Endothelial cell of umbilical vein (primary cell): ENCODE data around the gene NPY1R. TPM values are rescaled to one million over a fixed set of nuclear protein-coding genes. Genes with fewer than 3 reads are reported as not detected.

Experiments used
- BruUV-seq: library from RNA; stranded (reverse); fragments of 400-500 nt; replicated peaks from 2 replicates; lab custom pipeline; 2021; lab: Mats Ljungman, UMichigan
- CTCF ChIA-PET: fragments of 300-600, 350-600 bp; sonication (Branson Sonifier 250); formaldehyde crosslinking; loops from one replicate; lab custom pipeline; 2021; ENCODE audit warnings: antibody characterized with exemption, inconsistent platforms; lab: Charles Lee
- POLR2A ChIA-PET: fragments of 300-600, 350-600 bp; sonication (Branson Sonifier 250); formaldehyde crosslinking; loops from one replicate; lab custom pipeline; 2021; ENCODE audit warnings: antibody characterized with exemption, inconsistent platforms; lab: Charles Lee
- DNase-seq: peaks from one replicate; pipeline ENCODE4 v3.0.0-alpha.2; 2011; ENCODE audit warnings: low read depth, low spot score
- FAIRE-seq: peaks from 2 replicates; lab custom pipeline; 2011; peaks lifted over from hg19 to GRCh38; lab: Jason Lieb, UNC
- H2AFZ ChIP-seq: 2 replicates; pipeline ENCODE4 v1.6.0; 2012; ENCODE audit warnings: low read depth, low read length, control low read depth, inconsistent platforms
- H3K27ac ChIP-seq: 2 replicates; pipeline ENCODE4 v1.5.1; 2011; ENCODE audit warnings: low read depth, mild to moderate bottlenecking, control low read depth, low read length, moderate library complexity; ENCODE audit not compliant: insufficient read depth
- H3K27me3 ChIP-seq, 2 experiments: 2 replicates each; pipeline versions ENCODE4 v1.6.0 to v1.6.1; 2011; ENCODE audit warnings: low read length in 2 of 2, mixed read lengths in 1 of 2; ENCODE audit not compliant: control insufficient read depth in 2 of 2, insufficient read depth in 2 of 2
- H3K36me3 ChIP-seq, 2 experiments: 2 replicates in 1 of 2; 3 replicates in 1 of 2; pipeline ENCODE4 v1.5.1; 2011; ENCODE audit warnings: low read length in 2 of 2, mild to moderate bottlenecking in 1 of 2, moderate library complexity in 1 of 2; ENCODE audit not compliant: control insufficient read depth in 2 of 2, insufficient read depth in 2 of 2; ENCODE audit errors: extremely low read depth in 1 of 2
- H3K4me1 ChIP-seq: 3 replicates; pipeline ENCODE4 v1.5.1; 2011; ENCODE audit warnings: mild to moderate bottlenecking, low read length; ENCODE audit not compliant: control insufficient read depth, insufficient read depth; ENCODE audit errors: extremely low read depth
- H3K4me2 ChIP-seq: 2 replicates; pipeline ENCODE4 v1.6.1; 2011; ENCODE audit warnings: low read length, control low read depth, mixed read lengths; ENCODE audit not compliant: insufficient read depth
- H3K4me3 ChIP-seq, 3 experiments: fragments of 200-600 bp in 1 of 3; sonication (generic), shearing (Covaris generic) in 1 of 3; replicated peaks in 1 of 3; 2 replicates each; pipeline ENCODE4 v1.5.1; 2011 to 2016; ENCODE audit warnings: control low read depth in 3 of 3, low read length in 3 of 3, mild to moderate bottlenecking in 2 of 3, inconsistent platforms in 1 of 3, low read depth in 1 of 3, moderate library complexity in 1 of 3; ENCODE audit not compliant: insufficient read depth in 1 of 3
- H3K79me2 ChIP-seq: 2 replicates; pipeline ENCODE4 v1.6.0; 2012; ENCODE audit warnings: low read length, inconsistent platforms; ENCODE audit not compliant: control insufficient read depth, insufficient read depth
- H3K9ac ChIP-seq: replicated peaks from 2 replicates; pipeline ENCODE3; 2011; ENCODE audit warnings: low read length, control low read depth; ENCODE audit not compliant: insufficient read depth; ENCODE audit errors: extremely low read depth
- H3K9me1 ChIP-seq: replicated peaks from 3 replicates; pipeline ENCODE4 v1.6.0; 2011; ENCODE audit warnings: mild to moderate bottlenecking, low read length; ENCODE audit not compliant: control insufficient read depth, insufficient read depth; ENCODE audit errors: extremely low read depth
- H3K9me3 ChIP-seq: replicated peaks from 2 replicates; pipeline ENCODE4 v1.5.1; 2012; ENCODE audit warnings: low read length, inconsistent platforms; ENCODE audit not compliant: control insufficient read depth, insufficient read depth
- H4K20me1 ChIP-seq: replicated peaks from 2 replicates; pipeline ENCODE3; 2011; ENCODE audit warnings: mild to moderate bottlenecking, low read length; ENCODE audit not compliant: control insufficient read depth, insufficient read depth; ENCODE audit errors: extremely low read depth
- EZH2 ChIP-seq: IDR thresholded peaks from 2 replicates; pipeline ENCODE4 v1.6.1; 2012; ENCODE audit warnings: borderline replicate concordance, low read depth, mild to moderate bottlenecking, moderate library complexity, low read length, inconsistent platforms; ENCODE audit not compliant: severe bottlenecking
- FOS ChIP-seq: IDR thresholded peaks from 2 replicates; pipeline ENCODE4 v1.6.1; 2011; ENCODE audit warnings: mild to moderate bottlenecking, low read length, moderate library complexity, borderline replicate concordance; ENCODE audit not compliant: insufficient read depth
- GATA2 ChIP-seq: IDR thresholded peaks from 2 replicates; pipeline ENCODE4 v1.7.0; 2011; ENCODE audit warnings: low read depth, mild to moderate bottlenecking, moderate library complexity, mixed read lengths, low read length; ENCODE audit not compliant: insufficient read length, insufficient read depth
- JUN ChIP-seq: IDR thresholded peaks from 2 replicates; pipeline ENCODE4 v1.6.1; 2011; ENCODE audit warnings: borderline replicate concordance, low read depth; ENCODE audit not compliant: insufficient read length, insufficient read depth
- MYC ChIP-seq: IDR thresholded peaks from one replicate; pipeline ENCODE4 v1.6.1; 2011; ENCODE audit warnings: mild to moderate bottlenecking, low read depth, low read length
- POLR2A ChIP-seq: IDR thresholded peaks from 2 replicates; pipeline ENCODE4 v1.6.1; 2012; ENCODE audit warnings: low read depth, mild to moderate bottlenecking, control low read depth, low read length
- POLR2AphosphoS5 ChIP-seq: IDR thresholded peaks from 2 replicates; pipeline ENCODE4 v1.6.1; 2012; ENCODE audit warnings: low read depth, mild to moderate bottlenecking, control low read depth, low read length, moderate library complexity; ENCODE audit not compliant: insufficient read depth
- dilution Hi-C: fragments of 300-500 bp; cut with MboI; formaldehyde crosslinking; loops from one replicate; pipeline ENCODE4 v1.15.0; 2019; ENCODE audit warnings: low sequenced_read_pairs; ENCODE audit not compliant: extremely low pct_ligation_motif_present
- intact Hi-C: fragments of 100-400 bp; cut with micrococcal nuclease; formaldehyde crosslinking; loops from one replicate; pipeline ENCODE4 v1.10.0; 2022
- polyA plus RNA-seq, 4 experiments: library from polyadenylated mRNA; depleted of rRNA in 3 of 4; stranded (reverse) in 3 of 4; unstranded in 1 of 4; fragments of >200 nt; gene quantifications; 2 replicates each; pipeline versions ENCODE4 v1.2.1 to v1.2.3, GENCODE V29; 2011 to 2012; ENCODE audit warnings: missing spikeins in 1 of 4
- total RNA-seq: library from RNA; stranded (reverse); gene quantifications from 2 replicates; pipeline ENCODE4 v1.2.3, GENCODE V29; 2021
- TF ChIP-seq, protein P1 (sequence below): IDR thresholded peaks from 2 replicates; pipeline ENCODE4 v1.6.1; 2011; ENCODE audit not compliant: insufficient read depth, insufficient read length
- TF ChIP-seq, protein P2 (sequence below), 2 donors: IDR thresholded peaks; 1 replicate in 1 of 2; 2 replicates in 1 of 2; pipeline ENCODE4 v1.5.1; 2011; ENCODE audit warnings: low read length in 2 of 2, mild to moderate bottlenecking in 2 of 2, moderate library complexity in 2 of 2, control low read depth in 1 of 2, inconsistent platforms in 1 of 2, low read depth in 1 of 2; ENCODE audit not compliant: insufficient read depth in 1 of 2; ENCODE audit errors: extremely low read depth in 1 of 2

Gene NPY1R
- total and polyA plus RNA-seq, 2 donors (not counting 3 experiments of a cell fraction or from before 2014, with no cell fraction given): 0.08 TPM; not detected in 1

DNA sequence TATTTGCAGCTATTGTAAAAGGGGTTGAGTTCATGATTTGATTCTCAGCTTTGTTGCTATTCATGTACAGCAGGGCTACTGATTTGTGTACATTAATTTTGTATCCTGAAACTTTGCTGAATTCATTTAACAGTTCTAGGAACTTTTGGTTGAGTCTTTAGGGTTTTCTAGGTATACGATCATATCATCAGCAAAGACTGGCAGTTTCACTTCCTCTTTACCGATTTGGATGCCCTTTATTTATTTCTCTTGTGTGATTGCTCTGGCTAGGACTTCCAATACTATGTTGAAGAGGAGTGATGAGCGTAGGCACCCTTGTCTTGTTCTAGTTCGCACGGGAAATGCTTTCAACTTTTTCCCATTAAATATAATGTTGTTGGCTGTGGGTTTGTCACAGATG is 48.1 kb downstream of the NPY1R start:
- H4K20me1 ChIP-seq: no peaks in the 10 kb centered on the region

DNA sequence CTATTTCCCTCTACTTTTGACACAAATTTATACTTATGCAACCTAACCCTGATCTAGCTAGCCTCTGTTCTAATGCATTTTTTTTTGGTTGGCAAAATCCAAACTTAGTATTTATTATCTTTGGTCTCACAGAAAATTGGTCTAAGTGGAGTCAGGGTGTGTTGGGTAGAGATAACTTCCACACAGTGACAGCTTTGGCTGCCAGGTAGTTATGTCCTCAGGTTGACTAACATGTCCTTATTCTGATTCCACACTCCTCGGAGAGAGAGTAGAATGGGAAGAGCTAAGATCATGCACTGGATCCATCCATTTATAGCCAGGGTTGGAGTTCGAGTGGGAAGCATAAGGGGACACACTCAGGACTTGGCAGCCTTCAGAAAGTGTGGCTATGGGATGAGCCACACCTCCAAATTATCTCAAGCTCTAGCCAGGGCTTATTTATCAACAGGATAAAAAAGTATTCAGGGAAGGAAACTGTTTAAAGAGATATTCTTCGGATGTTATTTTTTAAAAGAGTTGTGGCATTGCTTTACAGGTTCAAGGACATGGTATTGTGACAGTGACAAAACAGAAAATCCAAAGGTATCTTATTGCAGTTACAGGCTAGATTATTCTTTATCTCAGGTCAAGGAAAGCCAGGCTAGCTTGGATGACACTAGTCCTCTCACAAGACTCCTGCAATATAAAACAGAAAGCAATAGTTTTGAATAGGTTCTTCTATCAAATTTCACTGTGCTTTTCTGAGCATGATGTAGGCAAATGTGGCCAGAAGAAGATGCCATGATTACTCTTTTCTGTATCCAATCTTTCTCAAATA is 51.5 kb downstream of the NPY1R start:
- intact Hi-C loops: no loop called here
- FAIRE-seq: no peak
- BruUV-seq: no TSS peak

More for the DNA sequence above, 48.1 kb downstream of the NPY1R start:
- H3K4me1 ChIP-seq: no peaks in the 10 kb centered on the region
- H3K9me3 ChIP-seq: no peaks in the 10 kb centered on the region
- no peak for FAIRE-seq
- ChIA-PET POLR2A (no interaction called here), CTCF (no interaction called here)
- no peak overlapping the region for H3K4me3 ChIP-seq
- no peak overlapping the region for H2AFZ ChIP-seq
- no peak for TF ChIP-seq FOS
- no peak for TF ChIP-seq EZH2
- TF ChIP-seq, protein P1, sequence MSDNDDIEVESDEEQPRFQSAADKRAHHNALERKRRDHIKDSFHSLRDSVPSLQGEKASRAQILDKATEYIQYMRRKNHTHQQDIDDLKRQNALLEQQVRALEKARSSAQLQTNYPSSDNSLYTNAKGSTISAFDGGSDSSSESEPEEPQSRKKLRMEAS: no peak
- TF ChIP-seq POLR2AphosphoS5: no peak
- no peak for TF ChIP-seq GATA2
- no peak for TF ChIP-seq JUN
- TF ChIP-seq POLR2A: no peak
- no peak for TF ChIP-seq MYC
- H3K9me1 ChIP-seq: no peaks in the 10 kb centered on the region
- H3K9ac ChIP-seq: no peak overlapping the region
- no peaks in the 10 kb centered on the region for H3K27me3 ChIP-seq
- no peaks in the 10 kb centered on the region for H3K79me2 ChIP-seq
- intact Hi-C loops: no loop called here
- no peak overlapping the region for H3K27ac ChIP-seq
- DNase-seq: no peak
- dilution Hi-C loops: no loop called here
- no peaks in the 10 kb centered on the region for H3K36me3 ChIP-seq
- H3K4me2 ChIP-seq: no peak overlapping the region
- BruUV-seq: no TSS peak

More for the DNA sequence above, 51.5 kb downstream of the NPY1R start:
- dilution Hi-C loops: no loop called here
- H2AFZ ChIP-seq: no peak overlapping the region
- no peaks in the 10 kb centered on the region for H3K27me3 ChIP-seq
- H4K20me1 ChIP-seq: no peaks in the 10 kb centered on the region
- no peak for DNase-seq
- H3K4me3 ChIP-seq: no peak overlapping the region
- H3K36me3 ChIP-seq: no peaks in the 10 kb centered on the region
- H3K4me1 ChIP-seq: no peaks in the 10 kb centered on the region
- no peak overlapping the region for H3K9ac ChIP-seq
- no peaks in the 10 kb centered on the region for H3K9me1 ChIP-seq
- no peaks in the 10 kb centered on the region for H3K79me2 ChIP-seq
- TF ChIP-seq EZH2 (no peak), JUN (no peak), GATA2 (no peak), FOS (no peak), POLR2A (no peak), POLR2AphosphoS5 (no peak), MYC (no peak)
- TF ChIP-seq, protein P1: no peak
- TF ChIP-seq, protein P2, sequence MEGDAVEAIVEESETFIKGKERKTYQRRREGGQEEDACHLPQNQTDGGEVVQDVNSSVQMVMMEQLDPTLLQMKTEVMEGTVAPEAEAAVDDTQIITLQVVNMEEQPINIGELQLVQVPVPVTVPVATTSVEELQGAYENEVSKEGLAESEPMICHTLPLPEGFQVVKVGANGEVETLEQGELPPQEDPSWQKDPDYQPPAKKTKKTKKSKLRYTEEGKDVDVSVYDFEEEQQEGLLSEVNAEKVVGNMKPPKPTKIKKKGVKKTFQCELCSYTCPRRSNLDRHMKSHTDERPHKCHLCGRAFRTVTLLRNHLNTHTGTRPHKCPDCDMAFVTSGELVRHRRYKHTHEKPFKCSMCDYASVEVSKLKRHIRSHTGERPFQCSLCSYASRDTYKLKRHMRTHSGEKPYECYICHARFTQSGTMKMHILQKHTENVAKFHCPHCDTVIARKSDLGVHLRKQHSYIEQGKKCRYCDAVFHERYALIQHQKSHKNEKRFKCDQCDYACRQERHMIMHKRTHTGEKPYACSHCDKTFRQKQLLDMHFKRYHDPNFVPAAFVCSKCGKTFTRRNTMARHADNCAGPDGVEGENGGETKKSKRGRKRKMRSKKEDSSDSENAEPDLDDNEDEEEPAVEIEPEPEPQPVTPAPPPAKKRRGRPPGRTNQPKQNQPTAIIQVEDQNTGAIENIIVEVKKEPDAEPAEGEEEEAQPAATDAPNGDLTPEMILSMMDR (IDR thresholded peaks at IDR 0.05; ENCODE audit: extremely low read depth in 1 of 2, insufficient read depth in 1 of 2, low read depth in 1 of 2, low read length in 2 of 2): no peak
- no peak overlapping the region for H3K27ac ChIP-seq
- CTCF ChIA-PET: no interaction called here
- POLR2A ChIA-PET: no interaction called here
- H3K4me2 ChIP-seq: no peak overlapping the region
- H3K9me3 ChIP-seq: no peaks in the 10 kb centered on the region
